Stimulated activated CD4-positive, alpha-beta T cell treated with anti-CD3 and anti-CD28 coated beads, Interleukin-1b, Interleukin-23, amount 100 ng/mL, for 24 hours (primary cell): ENCODE results near the gene C6orf52.
"Not testable (repeated sequence)": the region's sequence is repeated elsewhere in the genome, so short reads cannot be mapped to it uniquely, and the experiment has no call there.

ENCODE experiments used
- DNase-seq, 4 experiments: peaks; one replicate each; pipeline ENCODE4 v3.0.0-alpha.2; 2020; ENCODE audit warnings: low read depth in 4 of 4, low spot score in 1 of 4

Gene C6orf52

DNA sequence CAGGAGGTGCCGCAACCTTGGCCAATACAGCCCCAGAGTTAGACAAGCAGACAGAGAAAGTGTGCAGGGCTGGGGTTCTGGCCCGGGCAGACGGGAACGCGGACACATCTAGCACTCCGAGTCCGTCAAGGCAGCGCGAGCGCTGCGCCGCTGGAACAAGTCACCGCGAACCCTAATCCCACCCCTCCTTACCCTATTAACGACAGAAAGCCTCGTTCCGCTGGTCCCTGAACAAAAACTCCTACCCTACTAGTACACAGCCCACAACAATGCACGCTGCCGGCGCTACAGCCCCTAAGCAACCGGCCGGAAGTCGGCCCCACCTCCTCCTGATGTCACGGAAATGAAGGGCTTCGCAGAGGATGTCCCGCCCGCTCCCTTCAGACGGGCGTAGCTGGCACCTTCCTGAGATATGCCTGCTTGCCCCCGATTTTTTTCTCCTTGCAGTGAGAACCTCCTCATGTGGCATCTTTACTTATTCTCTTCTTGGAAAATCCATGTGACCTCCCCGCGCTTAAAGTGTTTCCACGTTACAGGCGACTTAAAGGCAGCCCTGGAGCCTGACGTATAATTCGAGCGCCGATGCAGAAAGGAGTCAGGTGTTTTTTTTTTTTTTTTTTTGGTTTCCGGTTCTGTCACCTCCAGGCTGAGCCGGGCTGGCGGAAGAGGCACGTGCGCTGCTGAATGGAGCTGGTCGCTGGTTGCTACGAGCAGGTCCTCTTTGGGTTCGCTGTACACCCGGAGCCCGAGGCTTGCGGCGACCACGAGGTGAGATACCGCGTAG, at the start of gene C6orf52, which contains the start of gene PAK1IP1:
TSS of gene C6orf52 (minus strand) at position 315 of the 784 bp plus-strand sequence. CDS start 7,066 bp downstream, outside the sequence.
TSS of gene PAK1IP1 (plus strand) at position 671 of the 784 bp plus-strand sequence. CDS start at position 685, 14 bp downstream.
- DNase-seq = peak; percentile 80 to 88 (median 84)

DNA sequence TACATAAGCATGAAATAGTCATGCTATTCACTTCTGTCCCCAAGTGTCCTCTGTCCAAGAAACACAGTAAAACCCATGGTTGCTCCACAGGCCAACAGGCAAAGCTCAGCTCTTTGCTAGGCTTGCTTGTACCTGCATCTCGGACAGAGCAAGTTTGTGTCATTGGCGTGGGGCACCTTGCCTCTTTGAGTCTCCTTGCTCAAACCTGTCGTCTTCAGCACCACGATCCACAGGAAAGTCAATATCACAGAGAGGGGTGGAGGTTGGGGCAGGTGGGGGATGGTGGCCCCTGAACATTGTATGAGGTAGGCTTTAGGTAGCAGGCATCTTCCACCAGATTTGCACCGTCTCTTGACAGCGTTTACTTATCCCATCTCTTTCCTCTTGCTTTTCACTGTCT, 49.1 kb upstream of the C6orf52 start:
- no peak for DNase-seq

DNA sequence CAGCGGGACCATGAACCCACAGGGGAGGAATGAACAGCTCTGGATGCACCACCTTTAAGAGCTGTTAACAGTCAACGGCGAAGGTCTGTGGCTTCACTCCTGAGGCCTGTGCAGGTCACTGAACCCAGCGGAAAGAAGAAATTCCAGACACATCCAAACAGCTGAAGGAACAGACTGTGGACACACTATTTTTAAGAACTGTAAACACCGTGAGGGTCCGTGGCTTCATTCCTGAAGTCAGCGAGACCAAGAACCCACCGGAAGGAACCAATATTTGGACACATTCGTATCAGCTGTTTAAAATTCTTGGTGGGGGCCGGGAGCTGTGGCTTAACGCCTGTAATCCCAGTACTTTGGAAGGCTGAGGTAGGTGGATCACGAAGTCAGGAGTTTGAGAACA, 47.8 kb upstream of the C6orf52 start:
- DNase-seq = no peak

DNA sequence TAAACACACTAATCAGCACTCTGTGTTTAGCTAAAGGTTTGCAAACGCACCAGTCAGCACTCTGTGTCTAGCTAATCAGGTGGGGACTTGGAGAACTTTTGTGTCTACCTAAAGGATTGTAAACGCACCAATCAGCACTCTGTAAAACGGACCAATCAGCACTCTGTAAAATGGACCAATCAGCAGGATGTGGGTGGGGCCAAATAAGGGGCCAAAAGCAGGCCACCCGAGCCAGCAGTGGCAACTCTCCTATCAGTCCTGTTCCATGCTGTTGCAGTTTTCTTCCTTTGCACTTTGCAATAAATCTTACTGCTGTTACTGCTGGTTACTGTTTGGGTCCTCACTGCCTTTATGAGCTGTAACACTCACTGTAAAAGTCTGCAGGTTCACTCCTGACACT, 47.2 kb upstream of the C6orf52 start:
- DNase-seq = not testable (repeated sequence)

DNA sequence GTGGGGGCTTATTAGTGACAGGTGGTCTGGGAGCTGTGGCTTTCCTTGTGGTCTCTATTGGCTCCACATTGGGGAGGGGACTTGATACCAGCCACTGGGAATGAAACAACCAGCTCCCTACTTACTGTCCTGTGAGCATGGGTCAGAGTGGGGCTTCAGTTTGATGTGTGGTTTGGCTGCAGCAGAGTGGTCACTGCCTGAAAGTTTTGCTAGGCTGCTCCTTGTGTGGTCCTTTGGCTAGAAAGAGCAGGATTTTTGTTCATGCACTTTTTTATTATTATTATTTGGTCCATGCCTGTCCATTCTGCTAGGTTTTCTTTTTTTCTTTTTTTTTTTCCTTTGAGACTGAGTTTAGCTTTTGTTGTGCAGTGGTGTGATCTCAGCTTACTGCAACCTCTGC, 45.6 kb upstream of the C6orf52 start:
- no peak for DNase-seq

DNA sequence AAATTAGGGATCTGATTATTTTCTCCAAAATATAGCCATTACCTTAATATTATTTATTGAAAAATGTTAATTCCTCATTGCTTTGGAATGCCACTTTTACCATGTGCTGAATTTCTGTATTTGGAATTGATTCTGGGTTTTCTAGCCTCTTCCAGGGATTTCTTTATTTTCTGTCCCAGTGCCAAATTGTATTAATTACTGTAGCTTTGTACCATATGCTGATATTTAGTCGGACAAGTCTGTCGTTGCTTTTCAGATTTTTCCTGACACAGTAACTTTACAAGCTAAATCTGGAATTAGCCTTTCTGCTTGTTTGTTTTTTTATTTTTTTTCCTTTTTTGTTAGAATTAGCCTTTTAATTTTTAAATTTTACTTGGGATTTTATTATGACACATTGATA, 42.3 kb upstream of the C6orf52 start:
- no peak for DNase-seq

DNA sequence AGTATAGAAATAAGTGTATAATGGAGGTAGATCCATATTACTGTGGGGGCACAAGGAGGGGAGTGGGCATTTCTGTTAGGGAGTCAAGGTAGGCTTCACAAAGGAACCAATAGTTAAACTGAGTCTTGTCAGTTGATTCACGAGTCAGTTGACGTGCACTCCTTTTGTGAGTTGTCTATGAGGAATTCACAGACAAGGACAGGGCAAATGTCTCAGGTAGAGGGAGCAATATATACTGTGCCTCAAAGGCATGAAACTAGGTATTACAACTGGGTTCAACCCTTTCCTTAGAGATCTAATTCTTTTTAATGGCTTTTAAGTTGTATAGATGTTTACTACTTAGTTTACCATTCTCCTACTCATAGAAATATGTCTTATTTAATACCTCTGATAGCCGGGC, 39.4 kb upstream of the C6orf52 start:
- DNase-seq = no peak

DNA sequence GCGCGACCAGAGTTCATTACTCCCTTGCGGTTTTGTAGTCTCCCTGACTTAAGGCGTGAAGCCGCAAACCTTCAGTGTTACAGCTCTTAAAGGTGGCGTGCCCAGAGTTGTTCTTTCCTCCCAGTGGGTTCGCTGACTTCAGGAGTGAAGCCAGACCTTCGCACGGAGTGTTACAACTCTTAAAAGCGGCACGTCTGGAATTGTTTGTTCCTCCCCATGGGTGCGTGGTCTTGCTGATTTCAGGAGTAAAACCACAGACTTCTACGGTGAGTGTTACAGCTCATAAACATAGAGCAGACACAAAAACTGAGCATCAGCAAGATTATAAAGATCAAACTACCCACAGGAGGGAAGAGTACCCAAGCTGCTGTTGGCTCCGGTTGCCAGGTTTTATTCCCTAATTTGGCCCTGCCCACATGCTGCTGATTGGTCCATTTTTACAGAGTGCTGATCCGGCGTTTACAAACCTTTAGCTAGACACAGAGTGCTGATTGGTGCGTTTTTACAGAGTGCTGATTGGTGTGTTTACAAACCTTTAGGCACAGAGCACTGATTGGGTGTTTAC, 38.8 kb upstream of the C6orf52 start:
- DNase-seq = no peak

DNA sequence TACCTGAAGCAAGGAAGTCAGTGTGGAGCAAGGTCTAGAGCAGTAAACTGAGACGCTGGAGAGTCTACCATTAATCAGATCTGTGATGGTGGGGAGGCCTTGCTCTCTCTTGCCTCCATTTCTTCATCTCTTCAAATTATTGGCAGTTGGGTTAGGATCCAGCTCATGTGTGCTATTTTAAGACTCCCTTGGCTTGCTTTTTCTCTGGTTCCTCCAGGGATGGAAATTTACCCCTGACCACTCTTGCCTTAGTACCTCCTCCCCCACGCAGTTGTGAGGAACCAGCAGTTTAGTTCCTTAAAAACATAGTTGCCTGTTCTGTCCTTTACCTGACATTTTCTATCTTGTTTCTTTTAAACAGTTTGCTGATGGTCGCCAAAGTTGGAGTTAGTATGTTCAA, 35.8 kb upstream of the C6orf52 start:
- DNase-seq = no peak

DNA sequence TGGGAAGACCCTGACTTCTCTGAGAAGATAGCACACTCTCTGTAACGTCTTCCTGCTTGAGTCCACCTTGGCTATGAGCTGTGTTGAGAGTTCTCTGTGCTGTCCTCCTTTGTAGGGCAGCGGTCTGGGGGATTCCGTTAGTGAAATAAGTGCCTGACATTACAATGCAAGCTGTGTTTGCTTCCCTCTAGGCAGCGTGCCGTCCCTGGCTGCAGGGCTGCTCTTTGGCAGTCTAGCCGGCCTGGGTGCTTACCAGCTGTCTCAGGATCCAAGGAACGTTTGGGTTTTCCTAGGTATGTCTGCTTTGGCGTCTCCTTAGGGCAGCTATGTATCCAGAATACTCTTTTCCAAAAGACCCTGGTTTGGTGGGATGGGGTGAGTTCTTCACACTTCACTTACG, 31.3 kb upstream of the C6orf52 start:
- DNase-seq = no peak

DNA sequence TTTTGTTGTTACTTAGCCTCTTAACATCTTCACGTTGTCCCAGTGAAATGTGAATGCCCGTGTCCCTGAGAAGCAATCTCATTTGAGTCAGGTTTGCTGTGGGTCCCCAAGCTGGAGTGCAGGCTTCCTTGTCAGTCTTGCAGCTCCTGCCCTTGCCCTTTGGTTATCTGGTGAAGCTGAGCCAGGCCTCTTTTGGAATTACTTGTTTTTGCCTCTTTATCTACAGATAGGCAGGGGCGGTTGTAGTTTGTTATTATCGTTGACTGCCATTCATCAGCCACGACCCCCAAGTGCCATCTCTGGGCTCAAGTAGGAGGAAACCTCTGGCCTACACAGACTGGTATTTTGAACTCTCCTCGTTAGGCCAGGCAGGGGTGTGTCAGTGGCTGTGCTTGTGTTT, 30.6 kb upstream of the C6orf52 start:
- DNase-seq = no peak

DNA sequence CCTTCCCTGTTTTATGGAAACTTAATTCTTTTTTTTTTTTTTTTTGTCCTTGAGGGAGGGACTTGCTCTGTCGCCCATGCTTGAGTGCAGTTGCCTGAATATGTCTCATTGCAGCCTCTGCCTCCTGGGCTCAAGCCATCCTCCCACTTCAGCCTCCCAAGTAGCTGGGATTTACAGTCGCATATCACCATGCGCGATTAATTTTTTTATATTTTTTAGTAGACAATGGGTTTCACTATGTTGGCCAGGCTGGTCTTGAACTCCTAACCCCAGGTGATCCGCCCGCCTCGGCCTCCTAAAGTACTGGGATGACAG, 29.1 kb upstream of the C6orf52 start:
- DNase-seq = no peak

DNA sequence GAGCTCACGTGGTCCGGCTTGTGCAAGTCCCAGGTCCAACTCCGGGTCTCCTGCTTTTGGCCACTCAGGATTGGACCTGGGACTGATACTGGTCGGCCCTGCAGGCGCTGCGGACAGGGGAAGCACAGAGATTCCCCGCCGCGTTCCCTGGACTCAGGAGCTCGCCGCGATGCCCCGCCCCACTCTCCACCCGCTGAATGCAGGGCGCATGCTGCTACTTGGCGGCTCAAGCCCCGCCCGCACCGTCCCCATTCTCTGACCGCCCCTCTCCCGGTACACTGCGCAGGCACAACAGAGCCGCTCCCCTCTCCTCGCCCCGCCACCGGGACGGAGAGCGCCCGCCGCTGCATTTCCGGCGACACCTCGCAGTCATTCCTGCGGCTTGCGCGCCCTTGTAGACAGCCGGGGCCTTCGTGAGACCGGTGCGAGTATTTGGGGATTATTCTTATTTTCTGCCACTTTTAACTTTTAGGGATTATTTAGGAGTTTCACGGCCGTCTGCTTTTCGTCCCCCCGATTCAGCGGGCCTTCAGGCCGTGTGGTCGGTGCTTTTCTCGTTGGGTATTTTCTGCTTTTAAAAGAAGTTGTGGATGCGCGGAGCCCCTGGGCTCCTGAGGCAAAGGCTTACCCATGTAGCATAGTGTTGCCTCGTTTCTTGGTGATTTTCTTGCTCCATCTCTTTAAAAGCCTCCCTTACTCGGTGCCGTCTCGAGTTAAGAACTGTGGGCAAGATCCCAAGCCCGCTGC, 28.6 kb upstream of the C6orf52 start, which contains the start of gene TMEM14C:
TSS of gene TMEM14C (plus strand) at position 251 of the 747 bp plus-strand sequence. CDS start 1,544 bp downstream, outside the sequence.
- DNase-seq = peak; percentile 66 to 91 (median 76)

DNA sequence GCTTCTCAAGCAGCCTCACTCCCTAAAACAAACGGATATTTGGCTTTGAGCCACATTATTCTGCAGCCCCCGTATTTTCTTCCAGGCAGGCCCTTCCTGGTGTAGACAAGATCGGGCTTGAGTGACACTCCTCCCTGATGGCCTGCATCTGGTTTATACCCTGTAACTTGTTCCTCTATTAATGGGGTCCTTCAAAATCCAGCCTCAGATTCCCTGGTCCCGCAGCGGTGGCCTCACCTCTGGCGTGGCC, 28.1 kb upstream of the C6orf52 start:
- no peak for DNase-seq

DNA sequence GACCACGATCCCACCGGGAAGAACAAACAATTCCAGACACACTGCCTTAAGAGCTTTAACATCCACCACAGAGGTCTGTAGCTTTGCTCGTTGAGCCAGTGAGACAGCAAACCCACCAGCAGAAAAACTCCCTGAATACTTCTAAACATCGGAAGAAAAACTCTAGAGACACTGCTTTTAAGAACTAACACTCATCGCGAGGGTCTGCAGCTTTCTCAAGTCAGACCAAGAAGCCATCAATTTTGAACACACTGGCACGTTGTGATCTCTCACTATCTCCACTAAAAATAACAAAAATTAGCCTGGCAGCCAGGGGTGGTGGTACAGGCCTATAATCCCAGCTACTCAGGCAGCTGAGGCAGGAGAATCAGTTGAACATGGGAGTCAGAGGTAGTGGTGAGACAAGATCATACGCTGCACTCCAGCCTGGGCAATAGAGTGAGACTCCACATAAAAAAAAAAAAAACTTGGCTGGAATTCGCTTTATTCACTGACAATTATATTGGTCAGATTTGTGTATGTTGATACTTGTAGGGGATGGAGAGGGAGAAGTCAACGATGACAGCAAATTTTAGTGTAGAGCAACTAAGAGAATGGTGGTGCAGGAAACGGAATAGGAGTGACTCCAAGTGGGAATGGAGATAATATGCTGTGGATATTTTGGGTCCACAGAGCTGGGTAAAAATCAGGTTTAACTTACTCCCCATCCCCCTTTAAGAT, 27.6 kb upstream of the C6orf52 start:
- DNase-seq = no peak

DNA sequence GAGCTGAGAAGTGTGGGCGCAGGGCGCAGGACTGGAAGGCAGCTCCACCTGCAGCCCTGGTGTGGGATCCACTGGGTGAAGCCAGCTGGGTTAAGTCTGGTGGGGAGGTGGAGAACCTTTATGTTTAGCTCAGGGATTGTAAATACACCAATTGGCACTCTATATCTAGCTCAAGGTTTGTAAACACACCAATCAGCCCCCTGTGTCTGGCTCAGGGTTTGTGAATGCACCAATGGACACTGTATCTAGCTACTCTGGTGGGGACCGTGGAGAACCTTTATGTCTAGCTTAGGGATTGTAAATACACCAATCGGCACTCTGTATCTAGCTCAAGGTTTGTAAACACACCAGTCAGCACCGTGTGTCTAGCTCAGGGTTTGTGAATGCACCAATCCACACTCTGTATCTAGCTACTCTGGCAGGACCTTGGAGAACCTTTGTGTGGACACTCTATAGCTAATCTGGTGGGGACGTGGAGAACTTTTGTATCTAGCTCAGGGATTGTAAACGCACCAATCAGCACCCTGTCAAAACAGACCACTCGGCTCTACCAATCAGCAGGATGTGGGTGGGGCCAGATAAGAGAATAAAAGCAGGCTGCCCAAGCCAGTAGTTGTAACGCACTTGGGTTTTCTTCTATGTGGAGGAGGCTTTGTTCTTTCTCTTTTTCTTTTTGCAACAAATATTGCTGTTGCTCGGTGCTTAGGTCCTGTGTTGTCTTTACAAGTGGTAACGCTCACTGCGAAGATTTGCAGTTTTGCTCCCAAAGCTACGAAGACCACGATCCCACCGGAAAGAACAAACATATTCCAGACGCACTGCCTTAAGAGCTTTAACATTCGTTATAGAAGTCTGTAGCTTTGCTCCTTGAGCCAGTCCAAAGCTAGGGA, 26.8 kb upstream of the C6orf52 start:
- DNase-seq = not testable (repeated sequence)

DNA sequence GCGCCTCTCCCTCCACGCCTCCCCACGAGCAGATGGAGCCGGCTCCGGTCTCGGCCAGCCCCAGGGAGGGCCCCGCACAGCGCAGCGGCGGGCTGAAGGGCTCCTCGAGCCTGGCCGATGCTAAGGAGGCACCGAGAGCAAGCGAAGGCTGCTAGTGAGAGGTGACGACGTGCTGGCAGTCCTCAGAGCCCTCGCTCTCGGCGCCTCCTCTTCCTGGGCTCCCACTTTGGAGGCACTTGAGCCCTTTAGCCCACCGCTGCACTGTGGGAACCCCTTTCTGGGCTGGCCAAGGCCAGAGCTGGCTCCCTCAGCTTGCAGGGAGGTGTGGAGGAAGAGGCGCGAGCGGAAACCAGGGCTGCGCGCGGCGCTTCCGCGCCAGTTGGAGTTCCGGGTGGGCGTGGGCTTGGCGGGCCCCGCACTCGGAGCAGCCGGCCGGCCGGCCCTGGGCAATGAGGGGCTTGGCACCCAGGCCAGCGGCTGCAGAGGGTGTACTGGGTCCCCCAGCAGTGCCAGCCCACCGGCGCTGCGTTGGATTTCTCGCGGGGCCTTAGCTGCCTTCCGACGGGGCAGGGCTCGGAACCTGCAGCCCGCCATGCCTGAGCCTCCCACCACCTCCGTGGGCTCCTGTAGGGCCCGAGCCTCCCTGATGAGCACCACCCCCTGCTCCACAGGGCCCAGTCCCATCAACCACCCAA, 26.0 kb upstream of the C6orf52 start:
- peak in 1 of 4 experiments; percentile 13 for DNase-seq

DNA sequence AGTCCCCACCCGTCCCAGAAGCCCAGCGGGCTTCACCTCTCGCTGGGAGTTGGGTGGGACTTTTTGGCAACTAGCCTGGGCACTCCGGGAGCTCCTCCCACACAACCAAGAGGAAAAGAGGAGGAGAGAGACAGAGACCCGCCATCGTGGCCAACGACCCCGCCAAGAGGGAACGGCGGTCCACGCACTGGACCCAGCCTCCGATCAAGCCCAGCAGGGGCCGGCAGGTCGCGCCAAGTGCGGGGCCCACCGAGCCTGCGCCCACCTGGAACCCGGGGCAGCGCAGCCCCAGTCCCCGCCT, 25.5 kb upstream of the C6orf52 start:
- no peak for DNase-seq

DNA sequence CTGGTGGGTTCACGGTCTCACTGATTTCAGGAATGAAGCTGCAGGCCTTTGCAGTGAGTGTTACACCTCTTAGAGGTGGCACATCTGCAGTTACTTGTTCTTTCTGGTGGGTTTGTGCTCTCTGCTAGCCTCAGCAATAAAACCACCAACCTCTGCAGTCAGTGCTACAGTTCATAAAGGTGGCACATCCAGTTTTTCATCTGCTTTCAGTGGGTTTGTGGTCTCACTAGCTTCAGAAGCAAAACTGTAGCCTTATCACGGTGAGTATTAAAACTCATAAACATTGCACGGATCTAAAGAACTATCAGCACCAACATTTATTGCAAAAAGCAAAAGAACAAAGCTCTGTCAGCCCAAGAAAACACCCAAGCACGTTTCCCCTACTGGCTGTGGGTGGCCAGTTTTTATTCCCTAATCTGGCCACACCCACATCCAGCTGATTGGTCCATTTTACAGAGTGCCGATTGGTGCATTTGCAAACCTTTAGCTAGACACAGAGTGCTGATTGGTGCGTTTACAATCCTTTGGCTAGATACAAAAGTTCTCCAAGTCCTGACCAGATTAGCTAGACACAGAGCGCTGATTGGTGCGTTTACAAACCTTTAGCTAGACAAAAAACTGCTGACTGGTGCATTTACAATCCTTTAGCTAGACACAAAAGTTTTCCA, 25.0 kb upstream of the C6orf52 start:
- no peak for DNase-seq

DNA sequence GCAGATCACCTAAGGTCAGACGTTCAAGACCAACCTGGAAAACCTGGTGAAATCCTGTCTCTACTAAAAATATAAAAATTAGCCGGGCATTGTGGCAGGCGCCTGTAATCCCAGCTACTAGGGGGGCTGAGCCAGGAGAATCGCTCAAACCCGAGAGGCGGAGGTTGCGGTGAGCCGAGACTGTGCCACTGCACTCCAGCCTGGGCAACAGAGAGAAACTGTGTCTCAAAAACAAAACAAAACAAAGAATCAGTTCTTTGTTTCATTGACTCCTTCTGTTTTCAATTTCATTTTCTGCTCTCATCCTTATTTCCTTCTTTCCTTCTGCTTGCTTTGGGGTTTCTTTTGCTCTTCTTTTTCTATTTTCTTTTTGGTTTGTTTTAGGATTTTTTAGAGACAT, 19.5 kb upstream of the C6orf52 start:
- no peak for DNase-seq
